Measurements from ENCODE around the gene ZNF428. TPM values are rescaled to one million over a fixed set of nuclear protein-coding genes. Genes with fewer than 3 reads are reported as not detected.

The ZNF428 gene
- total RNA-seq, 4 donors from 2014 or later: 3.0 to 17.1 (median 15.1) TPM

DNA sequence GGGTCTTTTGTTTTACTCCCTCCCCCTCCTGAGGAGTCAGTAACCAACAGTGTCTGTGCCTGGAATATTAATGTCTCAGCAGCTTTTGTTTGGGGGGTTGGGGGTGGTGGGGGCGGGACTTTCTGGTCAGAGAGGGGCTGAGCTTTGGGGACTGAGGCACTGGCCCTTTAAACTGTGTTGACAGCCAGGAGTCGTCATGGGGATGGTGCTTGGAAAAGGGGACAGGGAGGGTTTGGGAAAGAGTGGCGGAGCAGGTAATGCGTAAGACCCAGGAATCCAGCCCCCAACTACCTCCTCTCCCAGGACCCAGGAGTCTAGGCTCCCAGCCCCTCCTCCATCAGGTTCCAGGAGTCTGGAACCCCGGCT, 15.1 kb upstream of the ZNF428 start:
- in situ Hi-C loops (cut with MboI; ENCODE audit: low pct_ligation_motif_present in 1 of 4, low pct_unique_long_range_greater_than_20kb in 1 of 4, low sequenced_read_pairs in 3 of 4) (no loop called here), intact Hi-C loops (cut with DNase I; ENCODE audit: low total_unique reads) (no loop called here)

GRCh38 chr19:43634068-43634467, 14.6 kb upstream of the ZNF428 start:
- intact Hi-C loops (cut with DNase I; ENCODE audit: low total_unique reads): no loop called here

More for the DNA sequence above, 15.1 kb upstream of the ZNF428 start:
- Histone ChIP-seq H3K9me3 (no peaks in the 10 kb centered on the region), H3K27ac (peak overlapping the region in 2 of 4 donors; percentile 29 to 35), H3K36me3 (no peaks in the 10 kb centered on the region), H3K4me3 (peak overlapping the region in 1 of 4 donors; percentile 4), H3K4me1 (peaks cover 0 to 5% (median 2%) of the 10 kb centered on the region in 4 donors), H3K27me3 (peaks cover 37% of the 10 kb centered on the region)
- WGBS, 2 donors (ENCODE audit: low coverage in 1 of 2): 66% methylated on average over 5 of the region's 5 CpGs; no CpG with 5 or more reads in 1 of the 2 donors
- TF ChIP-seq POLR2AphosphoS5 (IDR thresholded peaks at IDR 0.05): no peak
- TF ChIP-seq POLR2A (IDR thresholded peaks at IDR 0.05): no peak
- no peak for TF ChIP-seq CTCF (IDR thresholded peaks at IDR 0.05)
- no peak for TF ChIP-seq EP300 (IDR thresholded peaks at IDR 0.05; ENCODE audit: low read depth)
- no peak for DNase-seq

DNA sequence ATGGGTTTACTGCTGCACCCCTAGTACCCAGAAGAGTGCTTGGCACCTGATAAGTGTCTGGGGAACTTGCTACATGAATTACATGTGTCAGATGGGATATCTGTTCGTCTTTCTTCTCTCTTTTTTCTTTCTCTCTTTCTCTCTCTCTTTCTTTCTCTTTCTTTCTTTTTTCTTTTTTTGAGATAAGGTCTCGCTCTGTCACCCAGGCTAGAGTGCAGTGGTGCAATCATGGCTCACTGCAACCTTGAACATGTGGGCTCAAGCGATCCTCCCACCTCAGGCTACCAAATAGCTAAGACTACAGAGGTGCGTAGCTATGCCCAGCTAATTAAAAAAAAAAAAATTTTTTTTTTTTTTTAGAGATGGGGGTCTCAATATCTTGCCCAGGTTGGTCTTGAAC, 14.1 kb upstream of the ZNF428 start:
- whole genome bisulfite sequencing, 2 donors (ENCODE audit: low coverage in 1 of 2): 83 to 89% methylated on average over 2 to 4 of the region's 4 CpGs
- in situ Hi-C loops (cut with MboI; ENCODE audit: low pct_ligation_motif_present in 1 of 4, low pct_unique_long_range_greater_than_20kb in 1 of 4, low sequenced_read_pairs in 3 of 4): no loop called here
- no peak for TF ChIP-seq CTCF (IDR thresholded peaks at IDR 0.05)
- no peak for TF ChIP-seq EP300 (IDR thresholded peaks at IDR 0.05; ENCODE audit: low read depth)
- TF ChIP-seq POLR2A (IDR thresholded peaks at IDR 0.05): no peak
- TF ChIP-seq POLR2AphosphoS5 (IDR thresholded peaks at IDR 0.05): no peak
- H3K9me3 ChIP-seq: no peaks in the 10 kb centered on the region
- H3K27me3 ChIP-seq: peaks cover 28% of the 10 kb centered on the region
- no peak overlapping the region for H3K27ac ChIP-seq
- H3K4me1 ChIP-seq: no peaks in the 10 kb centered on the region
- DNase-seq: no peak
- no peak overlapping the region for H3K4me3 ChIP-seq
- H3K36me3 ChIP-seq: no peaks in the 10 kb centered on the region
- intact Hi-C loops (cut with DNase I; ENCODE audit: low total_unique reads): no loop called here

More at GRCh38 chr19:43634068-43634467, 14.6 kb upstream of the ZNF428 start:
- in situ Hi-C loops (cut with MboI; ENCODE audit: low pct_ligation_motif_present in 1 of 4, low pct_unique_long_range_greater_than_20kb in 1 of 4, low sequenced_read_pairs in 3 of 4): no loop called here
- Histone ChIP-seq H3K36me3 (no peaks in the 10 kb centered on the region), H3K27me3 (peaks cover 33% of the 10 kb centered on the region), H3K4me1 (peaks cover 0 to 2% (median under 1%) of the 10 kb centered on the region in 4 donors), H3K9me3 (no peaks in the 10 kb centered on the region), H3K4me3 (no peak overlapping the region), H3K27ac (no peak overlapping the region)
- DNase-seq: no peak
- TF ChIP-seq POLR2AphosphoS5 (IDR thresholded peaks at IDR 0.05): no peak
- no peak for TF ChIP-seq CTCF (IDR thresholded peaks at IDR 0.05)
- TF ChIP-seq EP300 (IDR thresholded peaks at IDR 0.05; ENCODE audit: low read depth): no peak
- no peak for TF ChIP-seq POLR2A (IDR thresholded peaks at IDR 0.05)
- 71 to 80% methylated on average over 2 to 5 of the region's 5 CpGs for WGBS, 2 donors (ENCODE audit: low coverage in 1 of 2)

DNA sequence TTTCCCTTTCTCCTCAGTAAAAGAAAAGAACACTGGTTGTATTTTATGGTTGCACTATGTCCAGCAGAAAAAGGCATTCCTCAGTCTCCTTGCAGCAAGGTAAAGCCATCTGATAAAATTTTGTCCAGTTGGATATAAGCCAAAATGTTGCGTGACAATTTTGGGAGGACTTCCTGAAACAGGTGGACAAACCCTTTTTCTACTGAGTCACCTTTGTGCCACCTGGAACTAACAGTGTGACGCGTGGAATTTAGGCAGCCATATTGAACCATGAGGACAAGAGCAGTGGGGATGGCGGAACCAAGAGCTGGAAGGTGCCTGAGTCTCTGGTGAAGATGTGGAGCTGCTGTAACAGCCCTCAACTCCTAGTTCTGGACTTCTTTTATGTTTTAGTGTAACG, 12.1 kb upstream of the ZNF428 start:
- no peak for TF ChIP-seq POLR2AphosphoS5 (IDR thresholded peaks at IDR 0.05)
- no peak for TF ChIP-seq POLR2A (IDR thresholded peaks at IDR 0.05)
- Histone ChIP-seq H3K4me1 (no peaks in the 10 kb centered on the region), H3K27me3 (peaks cover 8% of the 10 kb centered on the region), H3K27ac (no peak overlapping the region), H3K36me3 (no peaks in the 10 kb centered on the region), H3K4me3 (no peak overlapping the region), H3K9me3 (no peaks in the 10 kb centered on the region)
- 79 to 83% methylated on average over 3 to 5 of the region's 5 CpGs for WGBS, 2 donors (ENCODE audit: low coverage in 1 of 2)
- DNase-seq: no peak
- intact Hi-C loops (cut with DNase I; ENCODE audit: low total_unique reads): no loop called here
- in situ Hi-C loops (cut with MboI; ENCODE audit: low pct_ligation_motif_present in 1 of 4, low pct_unique_long_range_greater_than_20kb in 1 of 4, low sequenced_read_pairs in 3 of 4): no loop called here

All from transverse colon (tissue), 4 donors.